ENCODE results near the gene NIBAN1. TPM values are rescaled to one million over a fixed set of nuclear protein-coding genes. Genes with fewer than 3 reads are reported as not detected.
"Not testable (repeated sequence)": the region's sequence is repeated elsewhere in the genome, so short reads cannot be mapped to it uniquely, and the experiment has no call there.

Gene NIBAN1
- total RNA-seq, 1 donor from 2014 or later = 97.4 TPM

DNA sequence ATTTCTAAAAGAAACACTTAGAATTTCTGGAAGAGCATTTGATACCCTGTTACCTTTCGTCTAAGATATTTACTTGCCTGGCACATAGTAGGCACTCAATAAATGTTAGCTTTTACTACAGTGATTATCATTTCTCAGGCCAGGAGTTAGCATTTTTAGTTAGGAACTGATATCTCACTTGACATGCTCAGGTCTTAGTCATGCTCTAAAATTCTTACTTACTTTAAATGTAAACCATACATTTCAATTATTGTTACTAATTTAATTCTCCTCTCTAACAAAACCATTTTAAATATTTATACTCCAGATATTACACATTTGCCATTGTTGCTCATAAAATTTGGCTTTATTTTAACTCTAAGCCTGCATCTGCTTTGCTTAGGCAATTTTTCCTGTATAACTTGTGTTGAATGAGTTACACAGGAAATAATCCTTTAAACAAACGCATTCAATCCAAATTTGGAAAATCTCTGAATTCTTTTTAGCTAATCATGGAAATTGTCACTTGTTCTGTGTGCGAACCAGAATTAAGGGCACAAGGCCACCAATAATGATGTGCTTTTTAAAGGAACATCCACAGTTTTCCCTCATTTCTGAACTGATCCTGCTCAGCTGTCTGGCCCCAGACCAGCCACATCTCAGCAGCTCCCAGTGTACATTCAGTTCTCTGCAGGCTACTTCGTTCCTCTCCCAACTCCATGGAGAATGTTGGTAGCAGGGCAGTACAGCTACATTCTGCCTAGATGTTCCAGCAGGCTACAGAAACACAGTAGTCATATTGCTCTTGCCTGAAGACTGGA lies 15.6 kb downstream of the NIBAN1 start:
- TF ChIP-seq, protein P1, sequence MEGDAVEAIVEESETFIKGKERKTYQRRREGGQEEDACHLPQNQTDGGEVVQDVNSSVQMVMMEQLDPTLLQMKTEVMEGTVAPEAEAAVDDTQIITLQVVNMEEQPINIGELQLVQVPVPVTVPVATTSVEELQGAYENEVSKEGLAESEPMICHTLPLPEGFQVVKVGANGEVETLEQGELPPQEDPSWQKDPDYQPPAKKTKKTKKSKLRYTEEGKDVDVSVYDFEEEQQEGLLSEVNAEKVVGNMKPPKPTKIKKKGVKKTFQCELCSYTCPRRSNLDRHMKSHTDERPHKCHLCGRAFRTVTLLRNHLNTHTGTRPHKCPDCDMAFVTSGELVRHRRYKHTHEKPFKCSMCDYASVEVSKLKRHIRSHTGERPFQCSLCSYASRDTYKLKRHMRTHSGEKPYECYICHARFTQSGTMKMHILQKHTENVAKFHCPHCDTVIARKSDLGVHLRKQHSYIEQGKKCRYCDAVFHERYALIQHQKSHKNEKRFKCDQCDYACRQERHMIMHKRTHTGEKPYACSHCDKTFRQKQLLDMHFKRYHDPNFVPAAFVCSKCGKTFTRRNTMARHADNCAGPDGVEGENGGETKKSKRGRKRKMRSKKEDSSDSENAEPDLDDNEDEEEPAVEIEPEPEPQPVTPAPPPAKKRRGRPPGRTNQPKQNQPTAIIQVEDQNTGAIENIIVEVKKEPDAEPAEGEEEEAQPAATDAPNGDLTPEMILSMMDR (IDR thresholded peaks at IDR 0.05; ENCODE audit: insufficient read depth, low read length, severe bottlenecking) = no peak
- Histone ChIP-seq H3K36me3 (ENCODE audit: control insufficient read depth, insufficient read depth, low read length) (peaks cover 1% of the 10 kb centered on the region), H3K27me3 (ENCODE audit: control insufficient read depth, insufficient read depth, low read length) (no peaks in the 10 kb centered on the region), H3K4me3 (ENCODE audit: low read depth, low read length) (no peak overlapping the region)
- DNase-seq (ENCODE audit: low read depth) (no peak), FAIRE-seq (no peak)

DNA sequence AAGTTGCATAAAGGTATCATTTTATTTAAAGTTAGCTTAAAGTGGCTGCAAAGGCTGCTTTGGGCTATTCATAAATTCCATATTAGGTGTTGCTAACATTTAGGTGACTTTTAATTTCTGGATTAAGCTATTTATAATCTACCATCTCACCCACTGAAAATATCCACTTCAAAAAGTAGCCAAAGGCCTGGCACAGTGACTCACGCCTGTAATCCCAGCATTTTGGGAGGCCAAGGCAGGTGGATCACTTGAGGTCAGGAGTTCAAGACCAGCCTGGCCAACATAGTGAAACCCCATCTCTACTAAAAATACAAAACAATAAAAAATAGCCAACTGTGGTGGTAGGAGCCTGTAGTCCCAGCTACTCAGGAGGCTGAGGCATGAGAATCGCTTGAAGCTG lies 16.4 kb downstream of the NIBAN1 start:
- H3K36me3 ChIP-seq (ENCODE audit: control insufficient read depth, insufficient read depth, low read length); FAIRE-seq; DNase-seq (ENCODE audit: low read depth); H3K4me3 ChIP-seq (ENCODE audit: low read depth, low read length); H3K27me3 ChIP-seq (ENCODE audit: control insufficient read depth, insufficient read depth, low read length): not testable (repeated sequence)

DNA sequence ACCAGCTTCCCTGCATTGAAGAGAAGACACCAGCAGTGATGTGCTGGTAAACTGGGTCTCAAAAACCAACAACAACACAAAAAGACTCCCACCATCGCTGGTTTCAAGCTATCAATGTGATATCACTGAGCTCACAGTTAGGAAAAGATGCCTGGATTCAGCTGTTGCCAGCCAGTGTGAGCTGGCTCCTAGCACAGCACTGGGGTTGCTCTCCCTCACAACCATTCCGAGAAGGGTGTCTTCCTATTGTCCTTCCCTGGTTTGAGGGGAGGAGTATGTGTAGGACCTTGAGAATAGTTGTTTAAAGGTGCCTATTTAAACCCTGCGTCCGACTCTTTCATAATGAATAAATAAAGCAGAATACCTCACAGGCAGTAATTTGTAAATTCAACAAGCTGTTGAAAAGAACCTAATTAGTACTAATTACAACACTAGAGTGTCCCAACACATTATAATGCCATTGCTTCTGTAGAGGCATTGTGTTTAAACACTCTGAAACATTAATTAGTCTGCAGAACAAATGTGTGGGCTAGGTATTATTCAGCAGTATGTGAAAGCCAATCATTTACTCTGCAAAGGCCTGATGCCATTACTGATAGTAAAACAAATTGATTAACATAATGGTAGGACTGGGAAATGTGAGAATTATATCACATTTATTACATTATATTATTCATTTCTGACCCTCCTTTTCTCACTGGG lies 17.2 kb downstream of the NIBAN1 start:
- Histone ChIP-seq H3K36me3 (ENCODE audit: control insufficient read depth, insufficient read depth, low read length) (peaks cover 1% of the 10 kb centered on the region), H3K4me3 (ENCODE audit: low read depth, low read length) (no peak overlapping the region), H3K27me3 (ENCODE audit: control insufficient read depth, insufficient read depth, low read length) (no peaks in the 10 kb centered on the region)
- no peak for FAIRE-seq
- TF ChIP-seq, protein P1 (IDR thresholded peaks at IDR 0.05; ENCODE audit: insufficient read depth, low read length, severe bottlenecking) = no peak
- no peak for DNase-seq (ENCODE audit: low read depth)

DNA sequence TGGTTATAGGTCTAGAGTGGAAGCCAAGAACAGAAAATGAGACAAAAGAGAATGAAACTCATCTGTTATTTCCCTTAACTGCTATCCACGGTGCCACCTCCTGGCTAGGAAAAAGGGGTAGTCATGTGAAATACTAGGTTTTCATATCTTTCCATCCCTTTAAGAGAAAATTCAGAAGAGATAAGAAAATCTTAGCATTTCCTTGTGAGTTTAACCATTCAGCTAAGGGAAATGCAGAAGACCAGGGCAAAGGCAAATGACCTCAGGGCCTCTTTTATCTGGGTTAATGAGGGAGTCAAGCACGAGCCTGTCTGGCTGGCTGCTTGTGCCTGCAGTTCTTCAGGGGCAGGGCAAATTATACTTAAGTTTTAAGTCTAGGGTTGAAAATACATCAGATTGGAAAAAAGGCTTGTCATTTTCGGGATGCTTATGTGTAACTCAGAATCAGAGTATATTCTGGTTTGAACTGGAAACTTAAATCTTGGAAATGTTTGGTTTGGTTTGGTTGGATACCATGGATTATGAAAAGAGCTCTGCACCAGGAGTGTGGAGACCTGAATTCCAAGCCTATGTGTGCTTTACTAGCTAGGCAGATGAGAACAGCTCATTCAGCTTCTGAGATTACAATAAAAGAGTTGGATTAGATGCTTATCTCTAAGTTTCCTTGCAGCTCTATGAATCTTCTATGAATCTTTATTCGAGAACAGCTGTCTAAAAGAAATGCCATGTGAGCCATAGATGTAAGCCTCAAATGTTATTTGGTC lies 19.9 kb downstream of the NIBAN1 start:
- FAIRE-seq = no peak
- Histone ChIP-seq H3K27me3 (ENCODE audit: control insufficient read depth, insufficient read depth, low read length) (no peaks in the 10 kb centered on the region), H3K36me3 (ENCODE audit: control insufficient read depth, insufficient read depth, low read length) (peaks cover 1% of the 10 kb centered on the region), H3K4me3 (ENCODE audit: low read depth, low read length) (no peak overlapping the region)
- DNase-seq (ENCODE audit: low read depth) = peak; percentile 78
- TF ChIP-seq, protein P1 (IDR thresholded peaks at IDR 0.05; ENCODE audit: insufficient read depth, low read length, severe bottlenecking) = no peak

DNA sequence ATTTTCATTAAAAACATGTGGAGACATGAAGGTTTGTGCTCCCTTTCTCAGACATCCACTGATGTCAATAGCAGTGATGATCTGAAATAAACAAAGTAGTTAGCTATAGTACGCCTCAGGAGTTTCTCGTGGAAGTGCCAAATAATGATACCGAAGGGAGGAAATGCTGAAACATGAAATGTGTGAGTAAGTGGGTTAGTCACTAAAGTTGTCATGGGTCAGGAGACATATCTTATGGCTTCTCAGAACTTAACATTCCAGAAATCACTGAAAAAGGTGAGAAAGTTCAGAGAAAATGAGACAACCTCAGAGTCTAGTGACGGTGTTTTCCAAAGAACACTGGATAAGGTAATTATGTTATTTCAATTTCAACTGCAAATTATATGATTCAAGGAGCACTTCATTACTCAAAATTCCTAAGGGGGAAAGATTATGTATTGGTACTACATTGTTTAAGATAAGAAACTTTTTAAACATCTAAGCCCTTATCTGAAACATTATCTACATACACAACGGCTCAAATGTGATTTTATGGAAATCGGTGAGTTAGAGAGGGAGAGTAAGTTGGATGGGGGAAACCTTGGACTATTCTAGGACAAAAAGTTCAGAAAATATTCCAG lies 20.6 kb downstream of the NIBAN1 start:
- FAIRE-seq (no peak), DNase-seq (ENCODE audit: low read depth) (peak; percentile 99)
- no peak overlapping the region for H3K4me3 ChIP-seq (ENCODE audit: low read depth, low read length)

More for the DNA sequence above, 20.6 kb downstream of the NIBAN1 start:
- TF ChIP-seq, protein P1 (IDR thresholded peaks at IDR 0.05; ENCODE audit: insufficient read depth, low read length, severe bottlenecking) = no peak
- peaks cover 1% of the 10 kb centered on the region for H3K36me3 ChIP-seq (ENCODE audit: control insufficient read depth, insufficient read depth, low read length)
- no peaks in the 10 kb centered on the region for H3K27me3 ChIP-seq (ENCODE audit: control insufficient read depth, insufficient read depth, low read length)

All from bronchial epithelial cell (primary cell).